ENCODE data around the gene ARL13A. TPM values are rescaled to one million over a fixed set of nuclear protein-coding genes. Genes with fewer than 3 reads are reported as not detected.

The ARL13A gene
- not detected for total RNA-seq
- long read RNA-seq: 0 reads

- DNase-seq (ENCODE audit: missing footprints) (no peak), ATAC-seq (no peak)
- intact Hi-C loops (cut with DNase I): no loop called here
Measured at GRCh38 chrX:100969408-100969807, at the start of gene ARL13A. TSS of gene ARL13A (plus strand) at chrX:100969708. CDS start at chrX:100973690, 3,982 bp downstream.

GRCh38 chrX:100924375-100924774 lies 45.1 kb upstream of the ARL13A start:
- intact Hi-C loops (cut with DNase I): no loop called here
- DNase-seq (ENCODE audit: missing footprints) (no peak), ATAC-seq (no peak)

DNA sequence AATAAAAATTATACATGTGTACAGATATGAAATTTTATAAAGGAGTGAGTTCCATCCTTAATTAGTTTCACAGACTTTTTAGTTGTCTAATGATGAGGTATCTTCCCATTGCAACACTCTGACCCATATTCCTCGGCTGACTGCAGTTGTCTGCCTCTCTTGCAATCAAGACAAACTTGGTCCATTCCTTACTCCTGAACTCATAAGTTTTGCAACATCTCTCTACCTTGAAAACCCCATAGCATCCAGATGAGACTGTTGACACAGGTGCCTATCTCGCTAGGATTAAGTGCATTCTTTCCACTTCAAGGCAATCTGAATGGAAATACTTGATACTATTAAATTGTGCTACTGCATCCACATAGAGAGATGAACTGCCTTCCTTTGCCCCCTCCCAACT lies 43.1 kb upstream of the ARL13A start:
- no peak for ATAC-seq
- DNase-seq (ENCODE audit: missing footprints): no peak
- intact Hi-C loops (cut with DNase I): no loop called here

DNA sequence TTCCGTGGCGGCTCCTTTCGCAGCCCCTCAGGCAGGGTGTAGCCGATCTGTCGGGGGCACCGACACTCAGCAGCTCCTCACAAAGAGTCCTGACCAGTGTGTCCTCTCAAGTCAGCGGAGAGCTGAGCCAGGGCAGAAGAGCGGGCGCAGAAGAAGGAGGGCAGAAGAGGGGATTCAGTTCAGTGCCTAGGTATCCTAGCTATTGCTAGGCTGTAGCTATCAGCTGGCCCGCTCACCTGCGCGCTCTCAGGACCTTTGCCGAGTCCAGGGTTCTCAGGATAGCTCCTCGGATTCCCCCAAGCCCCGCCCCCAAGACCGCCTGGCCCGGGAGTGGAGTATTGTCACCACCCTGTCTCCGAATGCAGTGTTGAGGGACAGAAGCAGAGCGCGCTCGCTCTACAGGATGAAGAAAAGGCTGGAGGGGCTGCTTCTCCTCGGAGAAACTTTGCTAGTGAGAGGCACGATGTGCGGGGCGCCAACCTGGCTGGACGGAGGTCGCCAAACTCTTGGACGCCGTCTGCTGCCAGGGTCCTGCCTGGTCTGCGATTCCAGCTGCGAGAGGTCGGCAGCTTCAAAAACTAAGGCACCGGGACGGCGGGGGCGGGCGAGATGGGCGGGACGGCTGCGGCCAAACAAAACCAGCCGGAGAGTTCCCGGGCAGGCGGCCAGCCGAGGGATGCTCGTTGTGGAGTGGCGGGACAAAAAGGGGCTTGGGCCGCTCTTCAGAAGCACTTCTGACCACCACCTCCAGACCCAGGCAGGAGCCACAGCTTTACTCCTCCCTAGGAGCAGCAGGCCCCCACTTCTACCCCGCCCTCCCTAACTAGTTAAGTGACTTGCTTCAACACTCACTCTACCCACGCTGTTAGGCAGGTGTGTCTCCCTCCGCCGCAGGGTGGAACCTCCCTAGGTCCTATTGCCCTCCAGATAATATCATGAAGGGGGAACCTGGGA lies 40.6 kb upstream of the ARL13A start, which contains the start of gene XKRX:
TSS of gene XKRX (minus strand) at position 258 of the 954 bp plus-strand sequence. CDS start 613 bp downstream, outside the sequence.
- no peak for ATAC-seq
- DNase-seq (ENCODE audit: missing footprints): peak; percentile 53
- intact Hi-C loops (cut with DNase I): no loop called here

DNA sequence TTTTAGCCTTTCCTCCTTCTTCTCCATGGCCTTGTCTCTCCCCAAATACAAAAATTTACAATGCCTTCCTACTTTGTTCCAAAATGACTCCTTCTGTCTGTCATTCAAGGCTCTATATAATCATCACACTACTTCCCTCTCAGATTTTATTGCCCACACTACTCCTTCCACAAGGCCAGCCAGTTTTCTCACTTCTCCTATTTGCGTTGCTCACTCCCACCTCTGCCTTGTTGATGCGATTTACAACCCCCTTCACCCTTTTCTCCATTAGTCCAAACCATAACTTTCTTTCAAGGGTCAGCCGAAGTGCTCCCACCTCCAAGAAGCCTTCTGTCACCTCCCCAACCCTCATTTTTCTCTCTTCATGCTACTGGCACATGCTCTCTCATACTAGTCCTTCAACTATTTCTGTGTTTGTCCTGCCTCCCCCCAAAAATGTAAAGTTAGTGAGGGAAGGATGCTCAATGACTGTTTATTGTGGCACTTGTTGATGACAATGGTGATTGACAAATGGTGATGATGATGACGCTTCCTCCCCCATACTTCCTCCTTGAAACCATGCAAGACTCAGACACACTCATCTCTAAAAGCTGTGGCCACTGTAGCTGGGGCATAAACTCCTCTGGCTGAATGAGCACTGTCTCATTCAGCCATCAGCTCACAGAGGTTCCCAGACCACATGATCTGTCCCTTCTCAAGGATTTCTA lies 38.1 kb upstream of the ARL13A start:
- intact Hi-C loops (cut with DNase I): no loop called here
- no peak for ATAC-seq
- DNase-seq (ENCODE audit: missing footprints): no peak

GRCh38 chrX:100931925-100932285 lies 37.6 kb upstream of the ARL13A start:
- intact Hi-C loops (cut with DNase I): no loop called here
- ATAC-seq: no peak
- no peak for DNase-seq (ENCODE audit: missing footprints)

- intact Hi-C loops (cut with DNase I): no loop called here
- ATAC-seq: no peak
- DNase-seq (ENCODE audit: missing footprints): no peak
Measured at GRCh38 chrX:100935767-100936166, 33.7 kb upstream of the ARL13A start.

GRCh38 chrX:100939333-100939732 lies 30.2 kb upstream of the ARL13A start:
- intact Hi-C loops (cut with DNase I): no loop called here
- DNase-seq (ENCODE audit: missing footprints): no peak
- ATAC-seq: no peak

DNA sequence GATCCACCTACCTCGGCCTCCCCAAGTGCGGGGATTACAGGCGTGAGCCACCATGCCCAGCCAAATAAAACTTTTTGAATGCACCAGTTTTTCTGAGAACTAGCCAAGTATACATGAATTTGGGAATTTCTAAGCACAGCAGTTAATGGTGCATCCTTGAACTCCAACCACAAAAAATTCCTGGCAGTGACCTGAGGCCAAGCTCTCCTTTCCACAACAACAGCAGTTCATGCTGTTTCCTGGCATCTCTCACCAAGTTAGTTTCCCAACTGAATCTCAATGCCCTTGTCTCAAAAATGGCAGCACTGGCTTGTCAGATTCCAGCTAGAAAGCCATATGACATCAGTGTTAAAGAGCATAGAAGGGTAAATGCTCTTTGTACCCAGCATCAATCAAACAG lies 24.9 kb upstream of the ARL13A start:
- ATAC-seq (no peak), DNase-seq (ENCODE audit: missing footprints) (no peak)
- intact Hi-C loops (cut with DNase I): no loop called here

DNA sequence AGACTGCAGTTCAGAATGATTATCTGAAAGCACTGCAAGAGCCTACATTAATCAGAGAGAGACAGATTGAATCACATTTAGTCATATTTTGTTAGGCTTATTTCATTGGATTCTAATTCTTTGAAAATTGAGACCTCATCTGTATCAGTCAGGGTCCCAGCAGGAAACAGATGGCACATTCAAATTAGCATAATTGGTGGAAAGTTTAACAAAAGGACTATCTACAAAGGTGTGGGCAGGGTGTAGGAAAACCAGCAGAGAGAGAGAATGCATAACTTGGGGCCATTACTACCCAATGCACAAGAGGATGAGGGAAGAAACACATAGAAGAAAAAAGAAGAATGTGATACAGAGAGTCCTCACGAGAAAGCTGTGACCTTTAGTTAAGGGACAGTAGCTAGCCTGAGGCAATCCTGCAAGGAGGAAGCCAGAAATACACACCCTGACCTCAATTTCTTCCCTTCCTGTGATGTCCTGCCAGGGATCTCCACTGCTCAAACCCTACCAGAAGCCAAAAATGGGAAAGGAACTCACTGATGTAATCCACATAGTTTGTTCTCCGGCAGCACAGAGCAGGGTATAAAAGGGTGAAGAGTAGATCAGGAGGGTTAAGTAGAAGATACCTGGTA lies 23.1 kb upstream of the ARL13A start:
- DNase-seq (ENCODE audit: missing footprints): no peak
- no peak for ATAC-seq

DNA sequence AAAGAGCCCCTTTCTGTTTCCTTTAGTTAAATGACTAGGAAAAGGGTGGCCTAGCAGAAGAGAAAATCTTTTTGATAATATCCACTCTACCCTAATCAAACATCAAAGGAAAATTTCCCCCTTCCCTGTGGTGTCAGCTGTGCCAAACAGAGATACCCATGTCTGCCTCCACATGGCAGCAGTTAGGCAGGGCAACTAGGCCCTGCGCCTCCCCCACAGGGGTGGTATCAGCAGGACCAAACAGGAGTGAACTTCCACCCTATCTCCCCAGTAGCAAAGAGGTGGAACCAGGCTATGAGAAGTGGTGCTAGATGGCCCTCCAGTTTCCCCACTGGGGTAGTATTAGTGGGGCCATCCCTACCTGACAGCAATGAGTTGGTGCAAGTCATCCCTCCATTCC lies 21.0 kb upstream of the ARL13A start:
- intact Hi-C loops (cut with DNase I): no loop called here
- ATAC-seq: no peak
- DNase-seq (ENCODE audit: missing footprints): no peak

More for the DNA sequence above, 23.1 kb upstream of the ARL13A start:
- intact Hi-C loops (cut with DNase I): no loop called here

- intact Hi-C loops (cut with DNase I): no loop called here
- no peak for DNase-seq (ENCODE audit: missing footprints)
- ATAC-seq: no peak
Measured at GRCh38 chrX:100962811-100963210, 6.7 kb upstream of the ARL13A start.

- no peak for ATAC-seq
- intact Hi-C loops (cut with DNase I): no loop called here
- no peak for DNase-seq (ENCODE audit: missing footprints)
Measured at GRCh38 chrX:100964362-100964761, 5.1 kb upstream of the ARL13A start.

- ATAC-seq (no peak), DNase-seq (ENCODE audit: missing footprints) (no peak)
- intact Hi-C loops (cut with DNase I): no loop called here
Measured at GRCh38 chrX:100969936-100970335, 428 bp downstream of the ARL13A start.

DNA sequence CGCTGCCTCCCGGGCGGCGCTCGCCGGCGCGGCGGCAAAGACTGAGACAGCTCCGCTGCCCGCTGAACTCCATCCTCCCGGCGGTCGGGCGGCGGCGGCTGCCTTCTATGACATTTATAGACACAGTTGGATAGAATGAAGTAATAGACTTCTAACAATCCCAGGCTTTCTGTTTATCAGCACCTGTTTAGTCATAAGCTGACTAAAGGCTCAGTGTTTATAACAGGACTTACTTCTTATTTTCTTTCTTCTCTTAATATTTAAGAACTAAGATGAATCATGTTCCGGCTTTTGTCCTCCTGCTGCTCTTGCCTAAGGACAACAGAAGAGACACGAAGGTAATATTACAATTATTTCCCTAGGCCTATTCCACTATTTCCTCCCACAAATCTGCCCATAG lies 3.9 kb downstream of the ARL13A start:
- intact Hi-C loops (cut with DNase I): no loop called here
- DNase-seq (ENCODE audit: missing footprints) (no peak), ATAC-seq (no peak)

GRCh38 chrX:100975212-100975611 lies 5.7 kb downstream of the ARL13A start:
- ATAC-seq (no peak), DNase-seq (ENCODE audit: missing footprints) (no peak)
- intact Hi-C loops (cut with DNase I): no loop called here

DNA sequence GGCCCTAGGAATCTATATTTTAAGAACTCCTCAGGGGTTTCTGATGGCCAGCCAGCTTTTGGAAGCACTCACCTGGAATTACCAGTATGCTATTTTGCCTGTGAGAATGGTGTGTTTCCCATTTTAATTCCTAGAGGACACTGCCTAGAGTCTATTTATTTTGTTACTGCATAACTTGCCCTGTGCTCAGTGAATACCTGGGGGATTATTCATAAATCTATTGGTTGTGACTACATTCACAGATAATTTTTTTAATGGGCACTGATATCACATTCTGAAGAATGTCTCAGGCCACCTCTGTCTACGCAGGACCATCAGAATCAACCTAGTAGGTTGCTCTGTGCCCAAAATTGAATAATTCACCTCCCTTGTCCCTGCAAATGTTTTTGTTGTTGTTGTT lies 6.7 kb downstream of the ARL13A start:
- ATAC-seq (no peak), DNase-seq (ENCODE audit: missing footprints) (no peak)
- intact Hi-C loops (cut with DNase I): no loop called here

DNA sequence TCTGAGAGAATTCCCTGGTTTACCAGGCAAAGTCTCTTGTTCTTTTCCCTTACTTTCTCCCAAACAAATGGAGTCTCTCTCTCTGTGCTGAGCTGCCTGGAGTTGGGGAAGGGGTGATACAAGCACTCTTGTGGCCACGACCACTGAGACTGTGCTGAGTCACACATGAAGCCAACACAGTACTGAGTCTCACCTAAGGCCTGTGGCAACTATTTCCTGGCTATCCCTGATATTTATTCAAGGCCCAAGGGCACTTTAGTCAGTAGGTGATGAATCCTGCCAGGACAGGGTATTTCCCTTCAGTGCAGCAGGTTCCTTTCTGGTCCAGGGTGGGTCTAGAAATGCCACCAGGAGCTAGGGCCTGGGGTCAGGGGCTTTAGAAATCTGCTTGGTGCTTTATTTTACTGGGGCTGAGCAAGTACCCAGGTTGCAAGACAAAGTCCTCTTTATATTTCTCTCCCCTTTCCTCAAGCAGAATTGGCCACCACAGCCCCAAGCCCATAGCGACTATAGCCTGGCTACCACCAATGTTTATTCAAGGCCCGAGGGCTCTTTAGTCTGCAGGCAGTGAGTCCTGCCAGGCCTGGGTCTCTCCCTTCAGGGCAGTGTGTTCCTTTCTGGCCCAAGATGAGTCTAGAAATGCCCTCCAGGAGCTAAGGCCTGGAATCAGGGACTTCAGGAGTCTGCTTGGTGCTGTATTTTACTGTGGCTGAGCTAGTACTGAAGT lies 10.5 kb downstream of the ARL13A start:
- ATAC-seq: no peak
- DNase-seq (ENCODE audit: missing footprints): no peak
- intact Hi-C loops (cut with DNase I): no loop called here

Data from Right ventricle myocardium inferior (tissue), 1 donor.